ENCODE data around the gene KLHL40. TPM values are rescaled to one million over a fixed set of nuclear protein-coding genes. Genes with fewer than 3 reads are reported as not detected.

Gene KLHL40
- total and polyA plus RNA-seq, 8 donors: not detected

DNA sequence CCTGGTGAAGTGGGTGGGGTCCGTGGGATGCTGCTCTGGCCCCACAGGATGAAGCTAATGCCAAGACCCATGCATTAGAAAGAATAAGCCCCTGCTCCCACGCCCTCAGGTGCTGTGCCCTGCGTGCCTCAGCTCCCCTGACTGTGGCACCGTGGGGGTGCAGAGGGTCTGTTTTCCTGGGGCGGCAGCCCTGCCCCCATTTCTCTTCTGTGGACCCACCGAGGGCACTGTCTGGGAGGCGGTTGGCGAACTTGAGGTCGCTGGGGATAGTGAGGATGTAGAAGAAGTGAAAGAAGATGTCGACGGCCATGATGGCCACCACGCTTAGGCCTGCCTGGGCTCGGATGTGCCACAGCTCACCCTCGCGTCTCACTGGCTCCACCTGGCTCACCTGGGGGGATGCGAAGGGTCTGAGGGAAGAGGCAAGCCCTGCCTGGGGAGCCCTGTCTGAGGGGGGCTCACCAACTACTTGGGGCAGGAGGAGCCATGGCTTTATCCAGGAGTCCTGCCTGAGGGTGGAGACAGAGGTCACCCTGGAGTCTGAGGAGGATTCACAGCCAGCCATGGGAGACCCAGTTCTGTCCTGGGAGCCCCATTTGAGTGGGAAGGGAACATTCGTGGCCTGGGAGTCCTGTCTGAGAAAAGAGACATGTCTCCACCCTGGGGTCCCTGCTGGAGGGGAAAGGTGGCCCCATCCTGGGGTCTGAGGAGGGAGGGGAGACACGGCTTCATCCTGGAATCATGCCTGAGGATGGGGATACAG, 12.1 kb downstream of the KLHL40 start:
- no peak for ATAC-seq
- TF ChIP-seq, protein P1, sequence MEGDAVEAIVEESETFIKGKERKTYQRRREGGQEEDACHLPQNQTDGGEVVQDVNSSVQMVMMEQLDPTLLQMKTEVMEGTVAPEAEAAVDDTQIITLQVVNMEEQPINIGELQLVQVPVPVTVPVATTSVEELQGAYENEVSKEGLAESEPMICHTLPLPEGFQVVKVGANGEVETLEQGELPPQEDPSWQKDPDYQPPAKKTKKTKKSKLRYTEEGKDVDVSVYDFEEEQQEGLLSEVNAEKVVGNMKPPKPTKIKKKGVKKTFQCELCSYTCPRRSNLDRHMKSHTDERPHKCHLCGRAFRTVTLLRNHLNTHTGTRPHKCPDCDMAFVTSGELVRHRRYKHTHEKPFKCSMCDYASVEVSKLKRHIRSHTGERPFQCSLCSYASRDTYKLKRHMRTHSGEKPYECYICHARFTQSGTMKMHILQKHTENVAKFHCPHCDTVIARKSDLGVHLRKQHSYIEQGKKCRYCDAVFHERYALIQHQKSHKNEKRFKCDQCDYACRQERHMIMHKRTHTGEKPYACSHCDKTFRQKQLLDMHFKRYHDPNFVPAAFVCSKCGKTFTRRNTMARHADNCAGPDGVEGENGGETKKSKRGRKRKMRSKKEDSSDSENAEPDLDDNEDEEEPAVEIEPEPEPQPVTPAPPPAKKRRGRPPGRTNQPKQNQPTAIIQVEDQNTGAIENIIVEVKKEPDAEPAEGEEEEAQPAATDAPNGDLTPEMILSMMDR (IDR thresholded peaks at IDR 0.05): no peak

DNA sequence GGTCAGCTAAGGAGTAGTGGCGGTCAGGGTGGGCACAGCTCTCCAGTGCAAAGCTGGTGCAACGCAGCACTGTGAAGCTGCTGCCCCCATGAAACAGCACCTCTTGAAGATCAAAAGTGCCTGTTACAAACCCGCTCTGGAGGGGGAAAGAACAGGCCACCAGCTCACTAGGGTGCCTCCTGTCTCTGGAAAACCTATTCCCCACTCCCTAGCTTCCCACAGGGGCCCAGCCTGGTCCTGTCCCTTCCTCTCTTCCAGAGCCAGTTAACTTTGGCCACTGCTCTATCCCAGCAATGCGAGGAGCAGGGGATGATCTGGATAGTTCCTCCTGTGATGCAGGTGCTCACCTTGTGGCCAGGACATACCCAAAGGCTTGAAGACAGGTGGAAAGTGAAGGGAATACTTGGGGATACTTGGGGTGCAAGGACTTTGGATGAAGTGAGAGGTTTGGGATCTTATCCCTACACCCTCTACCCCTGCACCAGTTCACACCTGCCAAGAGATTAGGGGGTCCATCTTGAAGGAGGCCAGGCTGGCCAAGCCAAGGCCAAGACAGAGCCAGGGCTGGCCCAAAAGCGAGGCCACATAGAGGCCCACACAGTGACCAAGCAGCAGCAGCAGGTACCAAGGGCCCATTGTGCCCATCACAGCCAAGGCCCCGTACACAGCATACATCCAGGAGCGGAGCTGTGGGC, 13.0 kb downstream of the KLHL40 start:
- H3K9me3 ChIP-seq: no peaks in the 10 kb centered on the region
- ATAC-seq (no peak), DNase-seq (no peak)
- H3K4me1 ChIP-seq: no peaks in the 10 kb centered on the region
- H3K27ac ChIP-seq: no peak overlapping the region
- no peak overlapping the region for H3K4me3 ChIP-seq
- intact Hi-C loops (cut with DNase I): no loop called here
- no peaks in the 10 kb centered on the region for H3K36me3 ChIP-seq
- TF ChIP-seq, protein P1 (IDR thresholded peaks at IDR 0.05): no peak
- H3K27me3 ChIP-seq: peaks cover 0 to 10% of the 10 kb centered on the region in 2 donors

More for the DNA sequence above, 12.1 kb downstream of the KLHL40 start:
- Histone ChIP-seq H3K27ac (no peak overlapping the region), H3K9me3 (no peaks in the 10 kb centered on the region), H3K36me3 (no peaks in the 10 kb centered on the region), H3K4me1 (no peaks in the 10 kb centered on the region), H3K4me3 (no peak overlapping the region), H3K27me3 (peaks cover 0 to 9% of the 10 kb centered on the region in 2 donors)
- DNase-seq: peak in 1 of 4 donors; percentile 40
- intact Hi-C loops (cut with DNase I): no loop called here

DNA sequence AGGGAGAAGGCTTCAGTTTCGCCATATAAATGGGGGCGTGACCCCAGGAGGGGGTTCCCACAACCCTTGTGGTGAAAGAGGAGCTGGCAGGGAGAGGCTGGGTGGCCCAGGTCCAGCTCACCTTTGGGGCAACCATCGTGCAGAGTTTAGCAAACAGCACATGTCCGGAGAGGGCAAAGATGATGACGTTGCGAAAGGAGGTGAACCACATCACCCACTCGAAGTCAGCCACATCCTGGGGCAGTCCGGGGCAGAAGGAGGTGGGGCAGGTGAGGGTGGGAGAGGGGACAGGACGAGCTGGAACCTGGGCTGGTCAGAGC, 13.5 kb downstream of the KLHL40 start:
- Histone ChIP-seq H3K4me1 (no peaks in the 10 kb centered on the region), H3K4me3 (no peak overlapping the region), H3K36me3 (no peaks in the 10 kb centered on the region), H3K27me3 (peaks cover 0 to 10% of the 10 kb centered on the region in 2 donors), H3K27ac (no peak overlapping the region), H3K9me3 (no peaks in the 10 kb centered on the region)
- intact Hi-C loops (cut with DNase I): no loop called here
- TF ChIP-seq, protein P1 (IDR thresholded peaks at IDR 0.05): no peak
- peak in 1 of 4 donors; percentile 54 for DNase-seq
- ATAC-seq: peak; percentile 30

DNA sequence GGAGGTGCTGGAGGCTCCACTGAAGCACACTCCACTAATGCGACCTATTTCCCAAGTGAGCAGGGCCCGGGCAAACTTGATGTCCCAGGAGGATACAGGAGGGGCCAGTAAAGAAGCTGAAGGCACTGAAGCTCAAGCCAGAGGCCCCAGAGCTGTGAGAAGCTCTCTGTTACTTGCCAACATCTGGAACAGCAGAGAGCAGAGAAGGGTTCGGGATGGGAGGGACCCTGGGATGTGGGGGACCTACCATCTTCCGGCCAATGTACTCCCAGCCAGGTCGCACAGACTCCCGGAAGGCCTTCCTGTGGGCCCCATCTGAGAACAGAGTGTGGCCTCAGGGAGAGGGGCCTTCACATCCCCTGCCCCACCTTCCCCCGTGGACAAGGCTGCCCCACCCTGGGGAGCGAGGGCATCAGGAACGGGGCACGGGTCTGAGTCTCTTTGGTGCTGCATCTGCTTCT, 14.2 kb downstream of the KLHL40 start:
- intact Hi-C loops (cut with DNase I): no loop called here
- Histone ChIP-seq H3K27me3 (peaks cover 0 to 10% of the 10 kb centered on the region in 2 donors), H3K9me3 (no peaks in the 10 kb centered on the region), H3K4me1 (no peaks in the 10 kb centered on the region), H3K36me3 (no peaks in the 10 kb centered on the region), H3K27ac (no peak overlapping the region), H3K4me3 (no peak overlapping the region)
- peak in 1 of 4 donors; percentile 47 for DNase-seq
- TF ChIP-seq, protein P1 (IDR thresholded peaks at IDR 0.05): no peak
- ATAC-seq: no peak
